Measurements from ENCODE around the gene CCDC194.

DNA sequence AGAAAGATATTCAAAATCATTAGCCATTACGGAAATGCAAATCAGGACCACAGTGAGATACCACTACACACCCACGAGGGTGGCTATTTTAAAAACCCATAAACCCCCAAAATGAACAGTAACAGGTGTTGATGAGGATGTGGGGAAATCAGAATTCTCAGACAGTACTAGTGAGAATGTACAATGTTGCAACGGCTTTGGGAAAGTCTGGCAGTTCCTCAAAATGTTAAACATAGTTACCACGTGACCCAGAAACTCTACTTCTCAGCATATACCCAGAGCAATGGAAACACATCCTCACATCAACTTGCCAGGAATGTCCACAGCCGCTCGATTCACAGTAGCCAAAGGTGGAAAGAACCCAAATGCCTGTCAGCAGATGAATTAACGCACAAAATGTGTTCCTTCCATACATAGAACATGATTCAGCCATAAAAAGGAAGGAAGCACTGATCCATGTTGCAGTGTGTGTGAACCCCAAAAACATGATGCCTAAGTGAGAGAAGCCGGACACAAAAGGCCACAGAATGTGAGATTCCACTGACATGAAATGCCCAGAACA is 23.9 kb downstream of the CCDC194 start:
- TF ChIP-seq, protein P1, sequence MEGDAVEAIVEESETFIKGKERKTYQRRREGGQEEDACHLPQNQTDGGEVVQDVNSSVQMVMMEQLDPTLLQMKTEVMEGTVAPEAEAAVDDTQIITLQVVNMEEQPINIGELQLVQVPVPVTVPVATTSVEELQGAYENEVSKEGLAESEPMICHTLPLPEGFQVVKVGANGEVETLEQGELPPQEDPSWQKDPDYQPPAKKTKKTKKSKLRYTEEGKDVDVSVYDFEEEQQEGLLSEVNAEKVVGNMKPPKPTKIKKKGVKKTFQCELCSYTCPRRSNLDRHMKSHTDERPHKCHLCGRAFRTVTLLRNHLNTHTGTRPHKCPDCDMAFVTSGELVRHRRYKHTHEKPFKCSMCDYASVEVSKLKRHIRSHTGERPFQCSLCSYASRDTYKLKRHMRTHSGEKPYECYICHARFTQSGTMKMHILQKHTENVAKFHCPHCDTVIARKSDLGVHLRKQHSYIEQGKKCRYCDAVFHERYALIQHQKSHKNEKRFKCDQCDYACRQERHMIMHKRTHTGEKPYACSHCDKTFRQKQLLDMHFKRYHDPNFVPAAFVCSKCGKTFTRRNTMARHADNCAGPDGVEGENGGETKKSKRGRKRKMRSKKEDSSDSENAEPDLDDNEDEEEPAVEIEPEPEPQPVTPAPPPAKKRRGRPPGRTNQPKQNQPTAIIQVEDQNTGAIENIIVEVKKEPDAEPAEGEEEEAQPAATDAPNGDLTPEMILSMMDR (IDR thresholded peaks at IDR 0.05): no peak
- no peak for TF ChIP-seq EZH2phosphoT487 (IDR thresholded peaks at IDR 0.05)

Measured in neural progenitor cell (in vitro differentiated cells).